Measurements from ENCODE around the gene UCP2. TPM values are rescaled to one million over a fixed set of nuclear protein-coding genes. Genes with fewer than 3 reads are reported as not detected.

The UCP2 gene
- total and polyA plus RNA-seq, 10 of the 15 experiments (the other 5 are each of a cell fraction or from before 2014, with no cell fraction given) = 32.9 to 248 (median 154) TPM

GRCh38 chr11:74000307-74001133 is 17.9 kb upstream of the UCP2 start:
- 92% methylated on average over 13 of the region's 14 CpGs for WGBS (ENCODE audit: insufficient coverage, insufficient replicate concordance, low lambda C conversion rate, missing lambda C conversion rate)
- Histone ChIP-seq H3K4me3 (no peak overlapping the region), H3K36me3 (ENCODE audit: control insufficient read depth in 2 of 2, insufficient read depth in 2 of 2, low read length in 1 of 2) (no peaks in the 10 kb centered on the region; a peak in 1 of 4 replicates), H3K9ac (ENCODE audit: control insufficient read depth, insufficient read depth, low read length) (no peak overlapping the region), H3K27ac (ENCODE audit: control insufficient read depth, insufficient read depth) (no peak overlapping the region), H2AFZ (ENCODE audit: control insufficient read depth, low read depth, low read length) (no peak overlapping the region), H3K9me3 (replicated peaks; ENCODE audit: control insufficient read depth, insufficient read depth, low read length) (no peaks in the 10 kb centered on the region), H4K20me1 (ENCODE audit: control insufficient read depth, insufficient read depth) (no peaks in the 10 kb centered on the region), H3K4me2 (ENCODE audit: control insufficient read depth, insufficient read depth) (no peak overlapping the region), H3K4me1 (ENCODE audit: control insufficient read depth, insufficient read depth, low read length) (peaks cover 34% of the 10 kb centered on the region), H3K79me2 (ENCODE audit: control insufficient read depth, insufficient read depth, low read length) (no peaks in the 10 kb centered on the region), H3K27me3 (replicated peaks in 1 of 2; ENCODE audit: control insufficient read depth in 2 of 2, insufficient read depth in 2 of 2, low read length in 1 of 2) (no peaks in the 10 kb centered on the region)
- ATAC-seq (no peak), FAIRE-seq (no peak), DNase-seq (ENCODE audit: low read depth, low spot score) (no peak)
- in situ Hi-C loops (cut with MboI) (no loop called here), intact Hi-C loops (cut with micrococcal nuclease; ENCODE audit: unreplicated experiment) (no loop called here)
- SMC1A ChIA-PET (ENCODE audit: uncharacterized antibody, unreplicated experiment) = interaction anchor here (1.6 kb wide), 1 partner anchor 20 kb away, joined by 4 read pairs; no protein-coding TSS in a partner anchor
- no peak for TF ChIP-seq RELB (IDR thresholded peaks at IDR 0.05; ENCODE audit: low read depth)
- no peak for TF ChIP-seq MLLT1 (IDR thresholded peaks at IDR 0.05)
- no peak for TF ChIP-seq JUNB (IDR thresholded peaks at IDR 0.05)
- no peak for TF ChIP-seq CBFB (IDR thresholded peaks at IDR 0.05; ENCODE audit: low read depth)
- TF ChIP-seq BCLAF1 (IDR thresholded peaks at IDR 0.05) = no peak
- TF ChIP-seq CHD2 (IDR thresholded peaks at IDR 0.05; ENCODE audit: borderline replicate concordance, low read depth, low read length) = no peak
- POLR2A ChIA-PET = no interaction called here
- no TSS peak for BruUV-seq (replicated peaks)
- RAD21 ChIA-PET (ENCODE audit: unreplicated experiment) = interaction anchor here (1.6 kb wide), 1 partner anchor 20 kb away, joined by 4 read pairs; no protein-coding TSS in a partner anchor
- CTCF ChIA-PET = interaction anchor here (0.9 kb wide), 1 partner anchor 22 kb away, joined by 4 read pairs; no protein-coding TSS in a partner anchor

Measured in GM12878 (cell line).